Hepatocyte (in vitro differentiated cells): ENCODE results near the gene CERK.

Source experiments
- CTCF ChIP-seq: fragments of 200-600 bp; sonication (generic); IDR thresholded peaks from 2 replicates; pipeline ENCODE4 v1.5.1; 2016; ENCODE audit warnings: antibody characterized with exemption, mild to moderate bottlenecking; ENCODE audit not compliant: poor library complexity
- EZH2 ChIP-seq: fragments of 200-600 bp; sonication (generic); IDR thresholded peaks from 2 replicates; pipeline ENCODE4 v1.6.1; 2016; ENCODE audit warnings: antibody characterized with exemption, mild to moderate bottlenecking, borderline replicate concordance
- EZH2phosphoT487 ChIP-seq: fragments of 200-600 bp; sonication (generic); IDR thresholded peaks from one replicate; pipeline ENCODE4 v1.6.1; 2018; ENCODE audit warnings: antibody characterized with exemption, mild to moderate bottlenecking, low read depth, moderate library complexity; ENCODE audit not compliant: unreplicated experiment, severe bottlenecking

DNA sequence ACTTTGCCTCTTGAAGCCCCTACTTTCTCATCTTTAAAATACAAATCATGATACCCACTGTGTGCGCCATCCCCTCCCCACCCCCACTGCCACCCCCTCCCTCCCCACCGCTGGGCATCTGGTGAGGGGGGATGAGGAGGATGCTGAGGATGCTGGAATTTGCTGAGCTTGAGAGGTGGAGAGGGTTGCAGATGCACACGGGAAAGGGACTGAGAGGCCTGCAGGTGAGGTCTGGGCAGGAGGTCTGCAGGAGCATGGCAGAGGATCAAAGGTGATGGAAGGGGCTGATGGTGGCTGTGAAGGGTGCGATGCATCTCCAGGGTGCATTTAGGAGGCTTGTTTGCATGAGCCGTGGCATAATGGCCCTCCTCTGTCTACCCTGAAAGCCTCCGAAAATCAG lies 16.8 kb upstream of the CERK start:
- TF ChIP-seq CTCF, result no peak
- TF ChIP-seq EZH2, result no peak
- no peak for TF ChIP-seq EZH2phosphoT487
